Frontal cortex (tissue), 4 donors: ENCODE data around the gene DYNC2I2. TPM values are rescaled to one million over a fixed set of nuclear protein-coding genes. Genes with fewer than 3 reads are reported as not detected.
A peak's percentile ranks its signal among the peaks of the same experiment; 100 is the strongest.
"Not testable (repeated sequence)": the region's sequence is repeated elsewhere in the genome, so short reads cannot be mapped to it uniquely, and the experiment has no call there.

Experiments used
- DNase-seq, 2 donors: peaks; one replicate each; pipeline ENCODE4 v3.0.0; 2012; ENCODE audit warnings: low spot score in 2 of 2
- FAIRE-seq: peaks from 2 replicates; lab custom pipeline; 2012; peaks lifted over from hg19 to GRCh38; lab: Jason Lieb, UNC
- total RNA-seq: library from RNA; depleted of rRNA; stranded (reverse); fragments of >200 nt; gene quantifications from one replicate; pipeline ENCODE4 v1.2.3, GENCODE V29; 2014
- donor health status: control.
- donor health status: control.
- donor health status: control.

The DYNC2I2 gene
- total RNA-seq, 1 donor from 2014 or later: 31.4 TPM

GRCh38 chr9:128688501-128689292 is 32.0 kb upstream of the DYNC2I2 start, which contains the start of gene SET:
Gene SET, plus strand, starts transcription at chr9:128689222. Its CDS starts 361 bp downstream, at chr9:128689583.
- peak; percentile 99 for DNase-seq
- no peak for FAIRE-seq

DNA sequence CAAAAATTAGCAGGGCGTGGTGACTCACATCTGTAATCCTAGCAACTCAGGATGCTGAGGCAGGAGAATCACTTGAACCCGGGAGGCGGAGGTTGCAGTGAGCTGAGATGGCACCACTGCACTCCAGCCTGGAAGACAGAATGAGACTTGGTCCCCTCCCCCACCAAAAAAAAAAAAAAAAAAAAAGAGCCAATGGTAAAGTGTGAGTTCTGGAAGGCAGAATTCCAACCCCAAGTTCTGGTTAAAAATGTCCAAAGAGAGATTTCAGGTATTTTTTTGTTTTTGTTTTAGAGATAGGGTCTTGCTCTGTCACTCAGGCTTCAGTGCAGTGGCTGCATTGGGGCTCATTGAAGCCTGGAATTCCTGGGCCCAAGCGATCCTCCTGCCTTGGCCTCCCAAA is 30.8 kb upstream of the DYNC2I2 start:
- DNase-seq (no peak), FAIRE-seq (no peak)

DNA sequence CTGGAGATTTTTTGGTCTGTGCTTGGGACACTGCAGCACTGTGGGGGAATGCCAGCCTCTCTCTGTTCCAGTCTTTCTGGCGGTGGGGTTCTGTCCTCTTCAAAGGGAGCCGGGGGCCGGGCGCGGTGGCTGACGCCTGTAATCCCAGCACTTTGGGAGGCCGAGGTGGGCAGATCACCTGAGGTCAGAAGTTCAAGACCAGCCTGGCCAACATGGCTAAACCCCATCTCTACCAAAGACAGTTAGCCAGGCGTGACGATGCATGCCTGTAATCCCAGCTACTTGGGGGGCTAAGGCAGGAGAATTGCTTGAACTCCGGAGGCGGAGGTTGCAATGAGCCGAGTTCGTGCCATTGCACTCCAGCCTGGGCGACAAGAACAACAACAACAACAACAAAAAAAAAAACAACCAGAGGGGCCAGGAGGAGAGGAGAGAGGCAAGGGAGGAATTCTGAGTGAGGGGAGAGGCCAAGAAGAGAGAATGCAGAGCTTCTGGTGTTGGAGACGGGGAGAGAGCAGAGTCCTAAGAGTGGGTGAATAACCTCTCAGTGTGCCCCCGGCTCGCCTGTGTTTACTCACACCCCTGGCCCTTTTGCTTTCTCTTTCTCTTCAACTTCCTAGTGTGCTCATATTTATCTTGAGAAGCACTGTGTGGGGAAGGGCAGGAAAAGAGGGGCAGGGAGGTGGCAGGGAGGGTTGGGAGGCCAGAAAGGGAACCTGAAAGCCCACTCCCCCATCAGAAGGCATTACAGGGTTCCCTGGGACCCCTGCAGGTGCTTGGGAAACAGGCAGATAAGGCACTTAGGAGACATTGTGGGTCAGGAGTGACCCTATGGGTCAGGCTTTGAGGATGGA is 29.2 kb upstream of the DYNC2I2 start:
- no peak for FAIRE-seq
- DNase-seq: no peak

GRCh38 chr9:128684325-128685199 is 27.9 kb upstream of the DYNC2I2 start:
- peak in 1 of 2 donors; percentile 53 for DNase-seq

DNA sequence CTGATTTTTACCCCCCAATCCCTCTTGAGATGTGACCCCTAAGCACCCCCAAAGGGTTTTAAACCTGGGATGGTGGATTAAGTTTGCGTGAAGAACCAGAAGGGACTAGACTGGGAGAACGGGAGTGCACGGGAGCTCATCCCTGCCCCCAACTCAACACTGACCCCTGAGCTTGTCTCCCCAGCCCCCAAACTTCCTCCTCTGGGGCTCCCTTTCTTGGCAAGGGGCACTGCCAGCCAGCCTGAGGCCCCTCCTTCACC is 27.3 kb upstream of the DYNC2I2 start:
- FAIRE-seq: no peak

More at GRCh38 chr9:128684325-128685199, 27.9 kb upstream of the DYNC2I2 start:
- FAIRE-seq: no peak

DNA sequence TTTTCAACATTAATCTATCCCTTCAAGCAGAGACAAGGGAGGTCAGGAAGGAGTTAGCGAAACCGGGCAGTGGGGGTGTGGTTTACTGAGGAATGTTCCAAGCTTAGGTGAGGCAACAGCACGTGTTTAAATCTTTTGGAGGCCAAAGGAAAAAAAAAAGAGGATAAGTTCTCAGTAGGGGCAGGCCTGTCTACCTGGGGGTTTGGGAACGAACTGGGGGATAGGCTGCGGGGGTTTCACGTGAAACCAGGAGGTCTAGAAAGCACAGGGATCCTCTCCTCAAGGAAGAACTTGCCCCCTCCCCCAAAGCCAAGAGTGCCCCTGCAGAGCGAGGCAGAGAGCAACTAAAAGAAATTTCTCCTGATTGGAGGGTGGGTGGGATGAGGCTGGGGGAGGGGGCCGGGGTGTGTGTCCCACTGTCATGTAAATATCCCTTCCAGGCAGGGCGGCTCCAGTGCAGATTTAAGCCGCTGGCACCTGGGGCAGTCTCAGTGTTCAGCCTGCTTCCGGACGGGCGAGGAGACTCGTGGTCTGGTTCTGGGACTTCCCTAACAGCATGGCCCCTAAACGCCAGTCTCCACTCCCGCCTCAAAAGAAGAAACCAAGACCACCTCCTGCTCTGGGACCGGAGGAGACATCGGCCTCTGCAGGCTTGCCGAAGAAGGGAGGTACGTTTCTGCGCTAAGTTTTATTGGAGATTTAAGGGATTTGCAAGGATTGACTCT is 26.9 kb upstream of the DYNC2I2 start:
- FAIRE-seq (no peak), DNase-seq (no peak)

More for the DNA sequence above, 27.3 kb upstream of the DYNC2I2 start:
- no peak for DNase-seq

DNA sequence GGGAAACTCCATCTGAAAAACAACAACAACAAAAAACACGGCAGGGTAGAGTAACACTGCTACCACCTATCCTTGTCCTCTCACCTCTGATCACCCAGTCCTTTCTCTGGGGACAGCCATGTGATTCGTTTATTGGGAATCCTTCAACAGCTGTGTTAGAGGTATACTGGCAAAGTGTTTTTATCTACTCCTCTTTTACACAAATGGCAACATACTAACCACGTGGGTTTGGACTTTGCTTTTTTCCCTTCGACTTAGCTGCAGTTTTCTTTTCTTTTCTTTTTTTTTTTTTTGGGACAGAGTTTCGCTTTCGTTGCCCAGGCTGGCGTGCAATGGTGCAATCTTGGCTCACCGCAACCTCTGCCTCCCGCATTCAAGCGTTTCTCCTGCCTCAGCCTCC is 21.1 kb upstream of the DYNC2I2 start:
- FAIRE-seq (no peak), DNase-seq (no peak)

GRCh38 chr9:128675382-128675781 is 18.7 kb upstream of the DYNC2I2 start:
- FAIRE-seq: no peak
- DNase-seq: no peak

GRCh38 chr9:128669786-128670185 is 13.1 kb upstream of the DYNC2I2 start:
- DNase-seq (no peak), FAIRE-seq (no peak)

GRCh38 chr9:128666481-128666941 is 9.9 kb upstream of the DYNC2I2 start:
- not testable (repeated sequence) for DNase-seq

GRCh38 chr9:128657796-128658195 is 1.1 kb upstream of the DYNC2I2 start:
- FAIRE-seq: no peak

More at GRCh38 chr9:128666481-128666941, 9.9 kb upstream of the DYNC2I2 start:
- FAIRE-seq: not testable (repeated sequence)

GRCh38 chr9:128657344-128657704 is 677 bp upstream of the DYNC2I2 start:
- no peak for DNase-seq
- no peak for FAIRE-seq

More at GRCh38 chr9:128657796-128658195, 1.1 kb upstream of the DYNC2I2 start:
- no peak for DNase-seq

DNA sequence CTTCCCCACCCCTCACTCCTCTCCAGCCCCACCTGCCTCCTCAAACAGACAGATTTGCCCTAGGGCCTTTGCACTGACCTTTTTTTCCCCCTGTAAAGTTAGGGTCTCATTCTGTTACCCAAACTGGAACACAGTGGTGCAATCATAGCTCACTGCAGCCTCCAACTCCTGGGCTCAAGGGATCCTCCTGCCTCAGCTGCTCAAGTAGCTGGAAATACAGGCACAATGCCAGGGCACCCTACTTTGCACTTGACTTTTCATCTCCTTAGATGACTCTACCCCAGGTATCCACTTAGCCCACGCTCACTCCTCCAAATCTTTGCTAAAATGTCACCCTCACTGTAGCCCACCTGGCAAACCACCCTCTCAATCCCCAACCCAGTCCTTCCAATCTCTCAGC is 2.2 kb downstream of the DYNC2I2 start:
- FAIRE-seq: no peak
- DNase-seq: no peak

GRCh38 chr9:128653908-128654307 is 2.7 kb downstream of the DYNC2I2 start:
- no peak for DNase-seq
- FAIRE-seq: no peak

DNA sequence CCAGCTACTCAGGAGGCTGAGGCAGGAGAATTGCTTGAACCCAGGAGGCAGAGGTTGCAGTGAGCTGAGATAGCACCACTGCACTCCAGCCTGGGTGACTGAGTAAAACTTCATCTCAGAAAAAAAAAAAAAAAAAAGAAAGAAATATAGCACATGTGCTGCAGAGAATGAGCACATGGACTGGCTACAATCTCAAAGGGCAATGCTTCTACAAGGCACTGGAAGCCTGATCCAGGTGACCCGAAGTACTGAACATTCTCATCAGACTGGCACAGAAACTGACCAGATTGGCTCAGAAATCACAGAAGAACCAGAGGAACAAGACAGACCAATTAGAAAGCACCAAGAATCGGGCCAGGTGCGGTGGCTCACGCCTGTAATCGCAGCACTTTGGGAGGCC is 4.8 kb downstream of the DYNC2I2 start:
- no peak for DNase-seq
- FAIRE-seq: no peak

DNA sequence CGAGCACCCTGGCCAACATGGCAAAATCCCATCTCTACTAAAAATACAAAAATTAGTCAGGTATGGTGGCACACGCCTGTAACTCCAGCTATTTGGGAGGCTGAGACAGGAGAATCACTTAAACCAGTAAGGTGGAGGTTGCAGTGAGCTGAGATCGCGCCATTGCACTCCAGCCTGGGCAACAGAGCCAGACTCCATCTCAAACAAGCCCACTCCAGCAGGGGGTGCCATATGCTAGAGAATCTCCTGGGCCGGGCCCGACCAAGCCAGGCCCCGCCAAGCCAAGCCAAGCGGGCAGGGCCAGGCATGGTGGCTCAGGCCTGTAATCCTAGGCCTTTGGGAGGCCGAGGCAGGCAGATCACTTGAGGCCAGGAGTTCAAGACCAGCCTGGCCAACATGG is 8.4 kb downstream of the DYNC2I2 start:
- not testable (repeated sequence) for DNase-seq, FAIRE-seq

DNA sequence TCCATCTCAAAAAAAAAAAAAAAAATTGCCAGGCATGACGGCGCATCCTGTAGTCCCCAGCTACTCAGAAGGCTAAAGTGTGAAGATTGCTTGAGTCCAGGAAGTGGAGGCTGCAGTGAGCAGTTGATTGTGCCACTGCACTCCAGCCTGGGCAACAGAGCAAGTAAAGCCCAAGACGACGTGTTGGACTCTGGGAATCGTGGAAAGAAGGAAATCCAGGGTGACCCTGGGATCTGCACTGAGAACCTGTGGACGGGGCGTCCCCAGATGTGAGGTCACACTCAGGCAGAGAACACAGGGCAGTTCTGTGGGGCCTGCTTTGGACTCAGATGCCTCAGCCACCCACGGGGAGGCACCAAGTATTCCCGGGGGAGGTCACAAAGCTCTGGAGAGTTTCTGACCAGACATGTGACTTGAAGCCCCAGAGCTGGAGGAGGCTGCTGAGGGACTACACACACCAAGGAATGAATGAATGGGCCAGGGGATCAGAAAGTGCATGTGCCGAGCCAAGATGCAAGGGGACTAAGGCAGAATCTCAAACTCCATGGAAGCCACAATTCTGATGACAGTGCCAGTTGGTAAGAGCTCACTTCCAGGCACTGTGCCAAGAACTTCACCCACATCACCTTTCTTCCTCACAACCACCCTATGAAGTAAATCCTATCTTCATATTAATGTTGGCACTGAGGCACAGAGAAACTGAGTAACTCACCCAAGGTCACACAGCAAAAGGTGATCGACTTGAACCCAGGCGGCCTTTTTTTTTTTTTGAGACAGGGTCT is 12.9 kb downstream of the DYNC2I2 start:
- no peak for FAIRE-seq

GRCh38 chr9:128642675-128643245 is 13.9 kb downstream of the DYNC2I2 start:
- FAIRE-seq (no peak), DNase-seq (no peak)

More for the DNA sequence above, 12.9 kb downstream of the DYNC2I2 start:
- no peak for DNase-seq
